ENCODE measurements around the gene RHOU.
"Not testable (repeated sequence)": the region's sequence is repeated elsewhere in the genome, so short reads cannot be mapped to it uniquely, and the experiment has no call there.

RHOU gene

DNA sequence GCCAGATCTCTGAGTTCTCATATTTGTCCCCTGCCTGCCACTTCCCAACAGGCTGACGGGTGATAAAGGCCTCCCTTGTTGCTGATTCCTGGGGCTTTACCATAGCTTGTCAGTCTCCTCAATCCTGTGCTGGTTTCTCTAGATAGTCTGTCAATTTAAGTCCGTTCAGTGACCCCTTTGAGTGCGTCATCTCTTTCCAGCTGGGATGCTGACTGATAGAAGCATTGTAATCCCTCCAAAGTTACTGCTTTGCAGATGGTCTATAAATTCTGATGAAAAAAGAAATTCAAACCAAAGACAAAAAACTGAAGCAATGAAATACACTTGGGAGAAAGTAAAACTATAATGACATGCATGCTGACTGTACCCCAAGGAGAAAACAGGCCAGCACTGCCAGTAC is 28.3 kb downstream of the RHOU start:
- DNase-seq = no peak

- DNase-seq = no peak
Observed at GRCh38 chr1:228765168-228765946, 30.1 kb downstream of the RHOU start.

DNA sequence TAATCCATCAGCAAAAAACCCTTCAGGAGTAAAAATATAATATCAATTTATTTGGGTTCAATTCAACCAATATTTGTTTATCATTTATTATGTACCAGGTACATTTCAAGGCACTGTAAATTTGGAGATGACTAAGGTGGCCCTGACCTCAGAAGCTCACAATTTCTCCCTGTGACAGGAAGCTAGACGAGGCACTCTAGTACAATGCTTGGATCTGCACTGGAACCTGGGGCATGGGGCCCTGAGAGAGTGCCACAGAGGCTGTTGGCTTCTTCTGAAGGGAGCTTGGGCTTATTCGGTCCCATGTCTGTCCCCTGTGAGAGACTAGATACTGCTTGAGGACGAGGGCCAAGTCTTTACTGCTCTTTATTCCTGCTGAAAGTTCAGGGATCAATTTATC is 31.5 kb downstream of the RHOU start:
- no peak for DNase-seq

GRCh38 chr1:228767636-228768354 is 32.5 kb downstream of the RHOU start:
- DNase-seq = no peak

- no peak for DNase-seq
Observed at GRCh38 chr1:228768355-228769000, 33.2 kb downstream of the RHOU start.

DNA sequence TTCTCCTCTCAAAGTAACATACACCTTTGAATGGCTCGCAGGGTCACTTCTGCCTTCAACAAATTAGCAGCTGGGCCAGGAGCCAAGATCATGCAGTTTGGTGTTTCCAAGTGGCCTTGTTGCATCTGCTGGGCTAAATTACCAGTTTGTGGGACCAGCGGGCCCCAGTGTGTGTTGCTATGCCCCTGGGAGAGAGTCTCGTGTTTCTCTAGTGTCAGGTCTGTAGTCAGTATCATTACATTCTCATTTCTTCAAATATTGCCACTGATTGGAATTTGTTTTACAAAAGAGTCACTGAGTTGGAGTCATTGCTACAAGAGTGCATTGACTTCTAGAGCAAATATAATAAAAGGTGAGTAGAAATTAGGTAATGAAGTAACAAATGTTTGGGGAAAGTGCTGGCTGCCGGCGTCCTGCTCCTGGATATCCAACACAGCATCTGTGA is 35.5 kb downstream of the RHOU start:
- no peak for DNase-seq

- no peak for DNase-seq
Observed at GRCh38 chr1:228772516-228773212, 37.4 kb downstream of the RHOU start.

DNA sequence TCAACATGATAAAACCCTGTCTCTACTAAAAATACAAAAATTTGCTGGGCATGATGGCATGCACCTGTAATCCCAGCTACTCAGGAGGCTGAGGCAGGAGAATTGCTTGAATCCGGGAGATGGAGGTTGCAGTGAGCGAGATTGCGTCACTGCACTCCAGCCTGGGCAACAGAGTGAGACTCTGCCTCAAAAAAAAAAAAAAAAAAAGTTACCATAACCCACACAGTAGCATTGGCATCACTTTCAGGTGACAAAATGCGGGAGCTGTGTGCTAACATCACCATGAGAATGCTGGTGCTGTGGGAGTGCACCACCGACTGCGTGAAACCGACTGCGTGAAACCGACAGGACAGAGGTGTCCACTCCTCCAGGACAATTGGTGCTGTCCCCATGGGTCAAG is 40.7 kb downstream of the RHOU start:
- DNase-seq = not testable (repeated sequence)

GRCh38 chr1:228776449-228776848 is 41.2 kb downstream of the RHOU start:
- no peak for DNase-seq

DNA sequence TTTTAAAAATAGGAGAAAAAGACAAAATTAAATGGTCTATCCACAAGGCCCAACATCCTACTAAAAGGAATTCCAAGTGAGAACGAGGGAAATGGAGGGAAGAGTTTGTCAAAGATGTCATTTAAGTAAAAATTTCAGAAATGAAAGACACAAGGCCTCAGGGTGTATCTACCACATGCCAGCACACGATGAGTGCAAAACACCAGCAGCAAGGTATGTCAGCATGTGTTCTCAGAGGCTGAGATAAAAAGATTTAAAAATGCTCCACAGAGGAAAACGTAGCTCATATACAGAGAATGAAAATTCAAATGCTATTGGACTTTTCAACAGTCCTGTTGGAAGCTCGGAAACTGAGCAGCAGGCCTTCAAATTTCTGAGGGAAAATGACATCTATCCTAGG is 42.0 kb downstream of the RHOU start:
- DNase-seq = no peak

DNA sequence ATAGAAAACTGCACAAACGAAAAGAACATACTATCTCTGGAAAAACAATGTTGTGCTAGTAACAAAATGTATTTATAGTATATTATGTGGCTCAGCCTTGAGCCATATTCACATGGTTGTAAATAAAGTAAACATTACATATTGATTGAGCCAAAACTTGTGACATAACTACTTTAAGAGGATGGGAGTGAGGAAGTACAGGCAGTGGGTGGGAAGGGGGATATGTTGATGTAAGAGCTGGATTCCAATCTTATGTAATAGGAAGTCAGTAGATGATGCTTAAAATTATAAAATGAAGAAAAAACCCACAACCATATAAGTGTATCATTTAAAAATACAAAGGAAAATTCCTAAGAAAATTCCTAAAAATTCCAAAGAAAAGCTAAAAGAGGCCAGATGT is 42.7 kb downstream of the RHOU start:
- no peak for DNase-seq

GRCh38 chr1:228778466-228778865 is 43.2 kb downstream of the RHOU start:
- no peak for DNase-seq

- no peak for DNase-seq
Observed at GRCh38 chr1:228778961-228779360, 43.7 kb downstream of the RHOU start.

DNA sequence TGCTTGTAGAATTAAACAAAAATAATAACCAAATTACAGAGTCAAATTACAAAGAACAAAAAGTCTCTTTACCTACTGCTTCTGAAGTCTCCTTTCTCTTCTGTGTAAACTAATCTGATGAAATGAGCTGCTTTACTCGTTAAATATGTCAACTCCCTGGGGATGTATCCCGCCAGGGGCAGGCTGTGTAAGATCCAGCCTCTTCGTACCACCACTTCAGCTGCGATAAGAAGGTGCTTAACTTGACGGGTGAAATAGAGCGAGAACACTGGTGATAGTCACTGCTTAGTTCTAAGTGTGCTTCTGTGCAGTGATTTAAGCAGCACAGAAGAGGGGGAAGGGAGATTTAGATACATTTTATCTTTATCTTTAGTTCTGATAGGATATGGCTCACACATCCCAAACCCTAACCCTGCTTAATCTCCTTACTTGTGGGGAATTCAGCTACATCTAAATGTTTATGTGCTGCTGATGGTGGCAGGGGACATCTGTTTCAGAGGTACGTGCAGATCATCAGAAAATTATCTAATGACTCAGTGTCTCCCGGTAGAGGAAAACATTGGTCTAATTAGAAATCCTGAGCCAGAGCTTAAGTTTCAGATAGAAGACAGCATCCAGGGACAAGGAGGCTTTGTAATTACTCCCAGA is 46.0 kb downstream of the RHOU start:
- no peak for DNase-seq

DNA sequence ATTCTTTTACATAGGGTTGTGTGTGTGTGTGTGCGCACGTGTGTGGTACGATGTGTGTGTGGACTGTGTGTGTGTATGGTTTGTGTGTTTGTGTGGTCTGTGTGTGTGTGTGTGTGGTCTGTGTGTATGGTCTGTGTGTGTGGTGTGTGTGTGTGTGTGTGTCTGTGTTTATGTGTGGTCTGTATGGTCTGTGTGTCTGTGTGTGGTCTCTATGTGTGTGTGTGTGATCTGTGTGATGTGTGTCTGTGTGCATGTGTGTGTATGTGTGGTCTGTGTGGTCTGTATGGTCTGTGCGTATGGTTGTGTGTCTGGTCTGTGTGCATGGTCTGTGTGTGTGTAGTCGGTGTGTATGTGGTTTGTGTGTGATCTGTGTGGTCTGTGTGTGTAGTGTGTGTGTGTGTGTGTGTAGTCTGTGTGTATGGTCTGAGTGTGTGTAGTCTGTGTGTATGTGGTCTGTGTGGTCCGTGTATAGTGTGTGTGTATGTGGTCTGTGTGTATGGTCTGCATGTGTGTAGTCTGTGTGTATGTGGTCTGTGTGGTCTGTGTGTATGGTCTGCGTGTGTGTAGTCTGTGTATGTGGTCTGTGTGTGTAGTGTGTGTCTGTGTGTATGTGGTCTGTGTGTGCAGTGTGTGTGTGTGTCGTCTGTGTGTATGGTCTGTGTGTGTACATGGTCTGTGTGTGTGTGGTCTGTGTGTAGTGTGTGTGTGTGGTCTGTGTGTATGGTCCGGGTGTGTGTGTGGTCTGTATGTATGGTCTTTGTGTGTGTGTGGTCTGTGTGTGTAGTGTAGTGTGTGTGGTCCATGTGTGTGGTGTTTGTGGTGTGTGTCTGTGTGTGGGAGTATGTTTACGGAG is 46.8 kb downstream of the RHOU start:
- DNase-seq = no peak

DNA sequence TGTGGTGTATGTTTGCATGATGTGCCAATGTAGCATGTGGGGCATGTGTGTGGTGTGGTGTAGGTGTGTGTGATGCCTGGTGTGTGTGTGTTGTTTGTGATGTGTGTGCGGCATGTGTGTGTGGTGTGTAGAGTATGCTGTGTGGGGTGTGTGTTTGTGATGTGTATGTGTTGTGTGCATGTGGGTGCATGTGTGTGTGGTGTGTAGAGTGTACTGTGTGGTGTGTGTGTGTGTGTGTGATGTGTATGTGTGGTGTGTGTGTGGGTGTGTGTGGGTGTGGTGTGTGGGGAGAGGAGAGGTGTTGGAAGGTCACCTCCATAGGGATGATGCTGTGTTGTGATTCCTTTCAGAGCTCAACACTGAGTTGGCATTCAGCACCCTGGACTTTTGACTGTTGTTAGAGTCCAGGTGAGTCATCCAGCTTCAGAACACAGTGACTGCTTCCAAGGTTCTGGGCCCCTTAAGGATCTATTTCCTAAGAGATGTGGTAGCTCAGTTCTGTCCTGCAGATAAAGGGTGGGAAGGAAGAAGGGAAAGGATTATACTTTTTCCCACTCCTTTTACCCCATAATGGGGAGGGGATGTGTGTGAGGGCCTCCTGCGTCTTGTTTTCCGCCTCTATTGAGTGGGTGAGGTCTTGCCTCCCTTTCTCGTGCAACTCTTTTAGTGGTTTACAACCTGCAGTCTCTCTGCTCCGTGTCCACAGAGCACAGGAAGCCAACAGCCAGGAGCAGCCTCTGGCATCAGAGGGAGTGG is 47.6 kb downstream of the RHOU start:
- DNase-seq = no peak

- DNase-seq = no peak
Observed at GRCh38 chr1:228783418-228784040, 48.2 kb downstream of the RHOU start.

DNA sequence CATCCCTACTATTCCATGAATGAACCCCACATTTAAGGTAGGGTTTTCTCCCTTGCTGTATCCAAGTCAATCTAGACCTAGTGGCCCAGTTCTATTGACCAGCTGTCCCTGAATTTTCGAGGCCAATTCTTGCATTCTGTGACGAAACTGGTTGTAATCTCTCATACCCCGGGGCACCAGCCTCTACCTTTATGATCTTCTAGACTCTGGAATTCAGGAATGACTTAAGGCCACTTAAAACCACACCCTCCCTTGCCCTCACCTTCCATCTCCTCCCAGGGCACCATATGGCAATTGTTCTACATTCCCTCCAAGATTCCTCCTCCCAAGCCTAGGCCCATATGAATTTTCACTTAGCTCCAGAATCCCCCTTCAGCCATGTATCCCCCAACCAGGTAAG is 48.9 kb downstream of the RHOU start:
- DNase-seq = no peak

DNA sequence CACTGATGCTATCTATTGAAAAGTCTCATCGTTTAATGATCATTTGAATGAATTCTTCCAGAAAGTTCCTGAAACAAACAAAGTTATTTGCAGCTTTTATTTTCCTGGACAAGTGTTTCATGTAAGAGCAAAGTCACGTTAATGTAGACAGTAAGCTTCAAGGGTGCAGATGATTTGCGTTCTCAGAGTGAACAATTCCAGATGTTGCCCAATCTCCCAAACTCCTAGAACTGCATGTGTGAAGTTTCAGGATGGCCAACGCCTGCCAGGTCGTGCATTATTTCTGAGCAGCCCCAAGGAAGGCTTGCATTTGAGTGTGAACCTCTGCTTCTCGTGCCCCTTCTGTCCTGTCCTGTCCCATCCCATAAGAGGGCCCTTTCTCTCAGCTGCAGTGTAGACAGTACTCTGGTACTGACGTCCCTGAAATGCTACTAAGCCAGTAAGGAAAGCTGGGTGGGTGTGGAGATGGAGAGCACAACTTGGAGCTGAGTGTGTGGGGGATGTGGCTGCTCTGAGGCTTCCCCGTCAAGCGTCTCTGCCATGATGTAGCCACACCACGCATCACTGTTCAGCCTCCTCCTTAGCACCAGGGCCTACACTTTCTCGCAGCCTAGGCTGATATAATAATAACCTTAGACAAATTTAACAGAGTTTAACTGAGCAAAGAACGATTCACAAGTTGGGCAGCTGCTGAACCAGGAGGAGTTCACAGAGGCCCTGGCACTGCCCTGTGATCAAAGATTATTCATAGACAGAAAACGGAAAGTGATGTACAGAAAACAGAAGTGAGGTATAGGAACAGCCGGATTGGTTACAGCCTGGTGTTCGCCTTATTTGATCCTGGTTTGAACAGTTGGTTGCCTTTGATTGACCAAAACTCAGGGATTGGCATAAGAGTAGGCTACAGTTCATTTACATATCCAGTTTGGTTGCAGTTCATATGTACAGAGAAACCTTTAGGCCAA is 50.4 kb downstream of the RHOU start:
- DNase-seq = no peak
